ENCODE data around the gene RFX3.

GRCh38 chr9:3479514-3480352, 46.1 kb downstream of the RFX3 start:
- TF ChIP-seq CTCF (IDR thresholded peaks at IDR 0.05) (no peak), EP300 (IDR thresholded peaks at IDR 0.05) (no peak), POLR2A (IDR thresholded peaks at IDR 0.05) (no peak), POLR2AphosphoS5 (IDR thresholded peaks at IDR 0.05) (no peak)
